Gastroesophageal sphincter (tissue), 3 donors: ENCODE measurements around the gene CSNK1A1L.

Experiments used
- CTCF ChIP-seq, 4 experiments: fragments of 200-600 bp in 2 of 4; fragments of 450-650 bp in 2 of 4; sonication (generic) in 1 of 4; IDR thresholded peaks; one replicate each; pipeline ENCODE4 v1.5.1; 2017 to 2019; ENCODE audit warnings: antibody characterized with exemption in 4 of 4, mild to moderate bottlenecking in 2 of 4, moderate library complexity in 2 of 4
- POLR2AphosphoS5 ChIP-seq: sonication (generic); formaldehyde crosslinking; IDR thresholded peaks from one replicate; pipeline ENCODE4 v1.6.1; 2017; ENCODE audit warnings: antibody characterized with exemption

DNA sequence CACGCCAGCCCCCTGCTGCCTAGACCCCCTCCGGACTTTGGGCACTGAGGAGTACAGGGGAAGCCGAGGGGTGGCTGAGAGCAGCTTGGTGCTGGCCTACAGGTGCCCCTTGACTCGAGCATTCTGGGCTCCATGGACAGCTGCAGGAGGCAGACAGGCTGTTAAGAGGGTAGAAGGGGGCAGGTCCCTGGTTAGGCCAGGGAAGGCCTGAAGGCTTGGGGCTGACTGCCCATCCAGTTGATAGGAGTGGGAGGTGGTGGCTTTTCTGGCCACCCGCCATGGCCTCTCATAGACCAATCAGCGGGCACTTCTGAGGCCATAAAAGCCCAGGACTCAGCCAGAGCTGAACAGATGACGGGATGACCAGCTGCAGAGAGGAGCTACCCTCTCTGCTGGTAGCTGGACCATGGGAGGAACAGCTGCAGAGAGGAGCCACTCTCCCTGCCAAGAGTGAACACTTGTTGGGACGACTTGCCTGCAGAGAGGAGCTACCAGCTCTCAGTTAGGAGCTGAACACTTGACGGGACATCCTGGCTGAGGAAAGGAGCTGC is 35.2 kb downstream of the CSNK1A1L start:
- TF ChIP-seq CTCF (IDR thresholded peaks at IDR 0.05) (no peak), POLR2AphosphoS5 (no peak)
